Left lobe of liver (tissue), 2 donors: ENCODE measurements around the gene VPREB3. TPM values are rescaled to one million over a fixed set of nuclear protein-coding genes. Genes with fewer than 3 reads are reported as not detected.

Experiments
- ATAC-seq: fragments of 200-7000 bp; cut with Tn5 transposase; one replicate; pipeline ENCODE4 v1.9.1; 2020; ENCODE audit warnings: mild to moderate bottlenecking, moderate library complexity
- DNase-seq: peaks from one replicate; pipeline ENCODE4 v3.0.0-alpha.2; 2020; ENCODE audit warnings: low spot score
- total RNA-seq: library from RNA; stranded (reverse); gene quantifications from one replicate; pipeline ENCODE4 v1.2.1, GENCODE V29; 2021
- donor health status: DM: no; HTN: no; CAD: no; lungs with moderate emphysema.
- donor health status: DM: no; HTN: yes; CAD: no.

Gene VPREB3
- total RNA-seq, 1 donor from 2014 or later: 0.40 TPM

GRCh38 chr22:23783265-23784150 is 29.3 kb upstream of the VPREB3 start:
- DNase-seq: no peak
- no peak for ATAC-seq

- no peak for DNase-seq
- no peak for ATAC-seq
Measured at GRCh38 chr22:23782703-23783102, 28.5 kb upstream of the VPREB3 start.

- ATAC-seq (no peak), DNase-seq (no peak)
Measured at GRCh38 chr22:23782252-23782651, 28.0 kb upstream of the VPREB3 start.

DNA sequence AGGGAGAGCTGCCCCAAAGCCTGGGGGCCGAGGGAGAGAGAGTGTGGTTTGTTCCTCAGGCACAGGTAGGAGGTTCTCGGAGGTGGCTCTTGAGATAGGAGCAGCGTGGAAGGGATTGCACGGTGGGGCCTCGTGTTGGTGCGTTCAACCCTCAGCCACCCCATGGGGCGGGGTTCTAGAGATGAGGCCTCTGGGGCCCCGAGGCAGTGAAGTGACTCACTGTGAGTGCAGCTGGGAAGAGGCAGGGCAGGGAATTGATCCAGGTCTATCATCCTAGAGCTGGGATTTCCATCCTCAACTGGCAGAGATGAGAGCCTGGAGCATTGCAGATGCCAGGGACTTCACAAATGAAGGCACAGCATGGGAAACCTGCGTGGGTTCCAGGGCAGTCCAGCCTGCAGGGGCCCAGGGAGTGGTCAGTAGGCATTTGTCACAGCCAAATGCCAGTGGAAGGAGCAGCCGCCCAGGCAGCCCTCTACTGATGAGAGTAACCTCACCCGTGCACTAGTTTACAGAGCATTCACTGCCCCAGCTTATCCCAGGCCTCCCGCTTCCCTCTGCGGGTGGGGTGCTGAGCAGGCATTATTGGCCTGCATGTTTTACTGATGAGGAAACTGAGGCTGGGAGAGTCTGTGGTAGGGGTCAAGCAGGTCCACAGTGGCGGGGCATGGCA is 27.4 kb upstream of the VPREB3 start:
- no peak for DNase-seq
- ATAC-seq: no peak

DNA sequence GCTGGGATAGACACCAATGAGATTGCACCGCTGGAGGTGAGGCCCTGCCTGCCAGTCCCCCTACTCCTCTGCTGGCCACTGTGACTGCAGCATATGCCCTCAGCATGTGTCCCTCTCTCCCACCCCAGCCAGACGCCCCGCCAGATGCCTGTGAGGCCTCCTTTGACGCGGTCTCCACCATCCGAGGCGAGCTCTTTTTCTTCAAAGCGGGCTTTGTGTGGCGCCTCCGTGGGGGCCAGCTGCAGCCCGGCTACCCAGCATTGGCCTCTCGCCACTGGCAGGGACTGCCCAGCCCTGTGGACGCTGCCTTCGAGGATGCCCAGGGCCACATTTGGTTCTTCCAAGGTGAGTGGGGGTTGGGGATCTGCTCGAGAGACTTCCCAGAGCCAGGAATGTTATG is 26.8 kb upstream of the VPREB3 start:
- DNase-seq: no peak

GRCh38 chr22:23780146-23780748 is 26.0 kb upstream of the VPREB3 start:
- DNase-seq: no peak
- no peak for ATAC-seq

More for the DNA sequence above, 26.8 kb upstream of the VPREB3 start:
- no peak for ATAC-seq

DNA sequence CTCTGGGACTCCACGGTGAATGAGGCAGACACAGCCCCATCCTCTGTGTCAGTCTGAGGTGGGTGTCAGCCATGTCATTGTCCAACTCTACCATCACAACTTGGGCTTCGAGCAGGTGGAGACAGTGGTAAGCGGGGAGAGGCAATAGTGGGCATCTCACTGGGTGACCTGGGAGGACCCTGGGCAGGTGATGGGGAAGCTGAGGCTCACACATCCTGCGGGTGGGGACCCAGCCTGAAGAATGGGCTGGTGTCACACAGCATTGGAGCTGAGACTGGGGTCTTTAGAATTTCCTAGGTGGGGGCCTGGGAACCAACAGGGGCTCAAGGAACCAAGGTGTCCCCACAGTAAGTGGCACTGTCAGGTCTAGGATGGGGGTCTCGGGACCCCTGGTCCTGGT is 25.5 kb upstream of the VPREB3 start:
- DNase-seq: no peak
- ATAC-seq: no peak

- no peak for ATAC-seq
- no peak for DNase-seq
Measured at GRCh38 chr22:23779083-23779482, 24.9 kb upstream of the VPREB3 start.

DNA sequence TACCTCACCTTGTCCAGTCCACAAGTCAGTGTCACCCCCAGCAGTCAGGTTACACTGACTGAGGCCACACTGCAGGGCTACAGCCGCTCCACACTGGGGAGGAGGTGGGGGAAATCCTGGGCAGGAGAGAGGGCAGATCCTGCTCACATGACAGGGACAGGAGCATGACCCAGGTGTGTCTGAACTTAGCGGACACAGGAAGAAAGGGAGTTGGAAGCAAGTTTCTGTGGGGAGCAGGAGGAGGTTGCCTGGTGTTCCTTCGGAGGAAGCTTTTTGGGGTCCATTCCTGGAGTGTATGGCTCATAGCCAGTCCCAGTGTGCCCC is 24.3 kb upstream of the VPREB3 start:
- DNase-seq: no peak
- peak; percentile 35 for ATAC-seq

DNA sequence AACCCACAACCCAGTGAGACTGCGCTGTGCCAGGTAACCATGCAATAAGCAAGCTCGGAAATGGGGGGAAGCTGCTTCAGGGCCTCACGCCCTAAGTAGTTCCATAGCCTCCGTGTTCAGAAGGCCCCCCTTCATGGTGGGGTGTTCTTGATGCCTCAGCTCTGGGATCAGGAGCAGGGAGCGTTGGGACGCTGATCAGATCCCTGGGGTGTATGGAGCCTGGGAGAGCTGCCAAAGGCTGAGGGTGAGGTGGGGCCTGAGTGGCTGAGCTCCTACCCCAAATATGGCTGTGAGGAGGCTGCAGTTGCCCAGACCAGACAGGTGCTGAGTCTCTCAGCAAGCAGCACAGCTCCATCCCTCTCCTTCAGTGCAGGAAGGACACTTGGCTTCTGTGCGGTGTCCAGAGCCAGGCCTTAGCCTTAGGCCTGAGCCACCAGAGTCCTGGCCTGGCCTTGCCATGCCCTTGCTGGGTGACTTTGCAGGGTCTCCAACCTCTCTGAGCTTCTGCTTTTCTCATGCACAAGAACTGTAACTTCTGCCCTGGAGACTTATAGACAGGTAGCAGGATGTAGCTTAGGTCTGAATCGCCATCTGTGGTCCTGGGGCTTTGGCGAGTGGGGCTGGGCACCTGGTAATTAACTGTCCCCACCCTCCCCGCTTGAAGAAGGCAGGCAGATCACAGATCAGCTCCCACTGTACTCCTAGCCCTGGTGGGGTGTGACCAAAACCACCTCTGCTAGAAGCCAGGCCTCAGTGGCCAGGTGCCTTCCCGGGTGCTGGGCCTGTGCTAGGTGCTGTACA is 23.8 kb upstream of the VPREB3 start:
- ATAC-seq: no peak
- no peak for DNase-seq

- DNase-seq (no peak), ATAC-seq (peak; percentile 23)
Measured at GRCh38 chr22:23775779-23776375, 21.7 kb upstream of the VPREB3 start.

GRCh38 chr22:23774922-23775436 is 20.8 kb upstream of the VPREB3 start:
- ATAC-seq (no peak), DNase-seq (no peak)

DNA sequence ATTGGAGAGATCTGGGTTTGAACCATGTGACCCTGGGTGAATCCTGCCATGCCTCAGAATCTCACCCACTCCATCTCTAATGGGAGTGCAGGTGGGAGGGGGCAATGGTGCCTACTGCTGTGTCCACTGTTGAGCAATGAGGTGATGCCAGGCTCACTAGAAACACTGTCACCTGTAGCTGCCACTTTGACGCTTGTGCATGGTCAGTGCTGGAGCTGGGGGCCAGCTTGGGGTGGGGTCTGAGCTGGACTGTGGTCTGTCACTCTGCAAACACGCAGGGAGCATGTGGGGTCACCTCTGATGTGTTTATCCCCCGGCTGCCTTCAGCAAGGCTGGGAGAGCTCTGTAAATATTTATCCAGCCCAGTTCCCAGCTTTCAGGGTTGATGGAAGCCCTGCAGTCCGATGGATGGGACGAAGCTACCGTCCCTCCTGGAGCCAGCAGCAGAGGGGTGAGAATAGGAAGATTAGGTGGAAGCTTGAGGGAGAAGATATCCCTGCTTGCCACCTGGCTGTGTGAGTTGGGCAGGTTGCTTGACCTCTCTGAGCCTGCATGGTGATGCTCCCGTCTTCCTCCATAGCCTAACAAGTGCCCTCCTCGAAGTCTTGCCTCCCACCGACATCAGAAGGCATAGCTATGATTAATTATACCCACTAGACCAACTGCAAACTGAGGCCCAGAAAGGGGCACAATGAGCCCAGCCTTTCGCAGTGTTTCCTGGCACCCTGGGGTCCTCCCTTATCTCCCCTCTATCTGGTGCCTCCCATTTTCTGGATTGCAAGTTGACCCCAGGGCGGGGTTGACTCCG is 20.1 kb upstream of the VPREB3 start:
- ATAC-seq (no peak), DNase-seq (no peak)

DNA sequence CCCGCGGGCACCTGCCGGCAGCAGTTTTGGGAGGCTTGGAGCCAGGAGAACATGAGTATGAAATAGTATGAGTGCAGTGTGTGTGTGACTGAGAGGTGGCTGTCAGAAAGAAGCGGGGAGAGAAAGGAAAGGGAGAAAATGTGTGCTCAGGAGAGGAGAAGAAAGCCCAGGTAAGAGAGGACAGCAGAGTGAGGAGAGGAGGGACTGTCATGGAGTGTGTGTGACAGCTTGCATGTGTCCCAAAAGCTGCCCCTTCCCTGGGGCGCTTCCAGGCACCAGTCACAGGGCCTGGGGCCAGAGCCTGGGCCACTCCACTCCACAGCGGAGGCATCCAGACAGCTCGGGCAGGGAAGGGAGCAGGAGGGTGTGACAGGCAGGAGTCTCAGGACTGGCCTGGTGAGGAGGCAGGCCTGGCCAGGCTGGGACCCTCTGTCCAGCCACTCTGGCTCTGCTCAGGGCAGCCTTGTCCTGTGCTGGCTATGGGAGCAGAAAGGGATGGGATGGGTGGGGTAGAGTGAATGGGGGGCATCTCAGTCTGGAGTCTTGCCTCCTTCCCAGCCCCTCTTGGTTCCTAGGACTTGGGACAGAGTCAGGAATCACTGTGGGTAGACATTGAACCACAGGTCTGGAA is 19.4 kb upstream of the VPREB3 start:
- ATAC-seq: no peak
- DNase-seq: no peak

DNA sequence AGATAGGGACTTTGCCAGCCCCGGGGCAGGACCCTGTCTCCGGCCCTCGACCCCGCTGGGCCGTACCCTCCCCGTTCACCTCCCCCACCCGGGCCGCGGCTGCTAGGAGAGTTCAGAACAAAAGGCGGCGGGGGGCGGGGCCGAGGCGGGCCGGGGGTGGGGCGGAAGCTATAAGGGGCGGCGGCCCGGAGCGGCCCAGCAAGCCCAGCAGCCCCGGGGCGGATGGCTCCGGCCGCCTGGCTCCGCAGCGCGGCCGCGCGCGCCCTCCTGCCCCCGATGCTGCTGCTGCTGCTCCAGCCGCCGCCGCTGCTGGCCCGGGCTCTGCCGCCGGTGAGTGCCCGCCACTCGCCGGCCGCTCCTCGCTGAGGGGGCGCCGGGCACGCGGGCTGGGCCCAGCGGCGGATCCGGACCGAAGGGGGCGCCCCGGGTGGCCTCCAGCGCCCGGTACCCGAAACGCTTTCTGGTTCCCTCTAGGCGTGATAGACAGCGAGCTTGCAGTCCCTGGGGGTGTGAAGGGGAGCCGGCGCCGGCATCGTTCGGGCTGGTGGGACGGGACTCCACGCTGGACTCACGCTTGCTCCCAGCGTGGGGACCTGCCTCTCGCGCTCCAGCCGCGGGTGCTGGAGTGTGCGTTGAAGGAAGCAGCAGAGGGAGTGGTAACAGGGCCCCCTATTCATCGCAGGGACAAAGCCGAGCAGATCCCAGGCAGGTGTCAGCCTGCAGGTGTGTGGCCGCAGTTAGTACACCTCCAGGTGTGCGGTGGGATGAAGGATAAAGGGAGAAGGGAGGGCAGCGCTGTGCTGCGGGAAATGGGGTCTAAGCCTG is 18.6 kb upstream of the VPREB3 start, which contains the start of gene MMP11:
MMP11 (plus strand) TSS at position 201 of the 825 bp plus-strand sequence; CDS start at position 223, 22 bp downstream.
- DNase-seq: peak; percentile 59

DNA sequence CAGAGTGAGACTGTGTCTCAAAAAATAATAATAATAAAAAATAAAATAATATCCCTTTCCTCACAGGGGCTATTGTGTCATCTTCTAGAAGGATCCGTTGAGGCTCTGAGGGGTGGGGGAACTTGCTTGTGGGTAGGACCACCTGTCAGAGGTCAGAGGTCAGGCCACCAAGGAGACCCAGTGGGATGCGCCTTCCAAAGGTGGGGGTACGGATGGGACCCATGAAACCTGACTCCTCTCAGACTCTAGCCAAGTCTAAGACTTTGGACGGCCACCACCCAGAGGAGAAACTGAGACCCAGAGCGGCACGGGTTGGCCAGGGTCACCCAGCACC is 18.1 kb upstream of the VPREB3 start:
- DNase-seq: no peak
- ATAC-seq: no peak

More for the DNA sequence above, 18.6 kb upstream of the VPREB3 start, which contains the start of gene MMP11:
- peak; percentile 35 for ATAC-seq

DNA sequence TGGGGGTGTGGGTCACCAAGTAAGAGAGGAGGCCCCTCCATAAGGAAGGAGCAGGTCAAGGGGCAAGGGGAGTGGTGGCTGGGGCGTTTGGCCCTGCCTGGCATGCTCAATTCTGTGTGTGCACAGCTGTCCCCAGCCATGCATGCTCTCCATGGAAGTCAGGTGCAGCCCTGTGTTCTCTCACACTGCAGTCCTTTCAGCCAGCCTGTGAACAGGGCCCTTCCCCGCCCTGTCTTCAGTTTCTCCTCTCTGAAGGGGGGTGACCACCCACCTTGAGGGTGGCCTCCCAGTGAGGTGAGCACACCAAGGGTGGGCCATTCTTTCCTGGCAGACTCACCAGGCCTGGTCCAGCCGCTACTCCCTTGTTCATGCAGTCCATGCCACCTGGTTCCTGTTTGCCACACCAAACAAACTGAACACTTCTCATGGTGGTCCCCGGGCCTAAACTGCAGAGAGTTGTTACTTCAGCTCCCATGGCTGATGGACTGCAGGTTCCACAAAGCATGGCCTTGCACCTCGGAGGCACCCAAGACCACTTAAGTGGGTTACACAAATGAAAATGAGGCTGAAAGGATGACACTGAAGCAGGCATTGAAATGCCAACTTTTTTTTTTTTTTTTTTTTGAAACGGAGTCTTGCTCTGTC is 15.2 kb upstream of the VPREB3 start:
- no peak for ATAC-seq
- DNase-seq: no peak
